Left ventricle myocardium superior (tissue), 1 donor: ENCODE results near the gene COX6B1. TPM values are rescaled to one million over a fixed set of nuclear protein-coding genes. Genes with fewer than 3 reads are reported as not detected.
"Not testable (repeated sequence)": the region's sequence is repeated elsewhere in the genome, so short reads cannot be mapped to it uniquely, and the experiment has no call there.

Source experiments
- ATAC-seq: fragments of 200-7000 bp; cut with Tn5 transposase; one replicate; pipeline ENCODE4 v1.9.1; 2020; ENCODE audit warnings: mild to moderate bottlenecking, moderate library complexity
- DNase-seq: peaks from one replicate; pipeline ENCODE4 v3.0.0-alpha.2; 2020
- intact Hi-C: fragments of 100-400 bp; cut with micrococcal nuclease; formaldehyde crosslinking; loops from one replicate; pipeline ENCODE4 v1.11.0; 2022
- long read RNA-seq: library from polyadenylated mRNA; unstranded; transcript quantifications from one replicate; pipeline ENCODE4 v2.0.0, GENCODE V29; 2021
- total RNA-seq: library from RNA; stranded (reverse); fragmentation: NEBNext Ultra II Directional; extraction: Animal tissue kit (Norgen Biotek cat#: 25700); gene quantifications from one replicate; pipeline ENCODE4 v1.2.1, GENCODE V29; 2021
- donor health status: DM: no; HTN: yes; CAD: no; lungs with severe emphysema.

Gene COX6B1, protein sequence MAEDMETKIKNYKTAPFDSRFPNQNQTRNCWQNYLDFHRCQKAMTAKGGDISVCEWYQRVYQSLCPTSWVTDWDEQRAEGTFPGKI
- 1,553 TPM for total RNA-seq
- long read RNA-seq, transcript COX6B1-201 (4 exons, 667 nt) = major isoform, 582 of 635 reads
- long read RNA-seq, partial matches to known transcripts = 52 of 635 reads
- long read RNA-seq, other reads (novel, unspliced or antisense) = 1 of 635 reads

DNA sequence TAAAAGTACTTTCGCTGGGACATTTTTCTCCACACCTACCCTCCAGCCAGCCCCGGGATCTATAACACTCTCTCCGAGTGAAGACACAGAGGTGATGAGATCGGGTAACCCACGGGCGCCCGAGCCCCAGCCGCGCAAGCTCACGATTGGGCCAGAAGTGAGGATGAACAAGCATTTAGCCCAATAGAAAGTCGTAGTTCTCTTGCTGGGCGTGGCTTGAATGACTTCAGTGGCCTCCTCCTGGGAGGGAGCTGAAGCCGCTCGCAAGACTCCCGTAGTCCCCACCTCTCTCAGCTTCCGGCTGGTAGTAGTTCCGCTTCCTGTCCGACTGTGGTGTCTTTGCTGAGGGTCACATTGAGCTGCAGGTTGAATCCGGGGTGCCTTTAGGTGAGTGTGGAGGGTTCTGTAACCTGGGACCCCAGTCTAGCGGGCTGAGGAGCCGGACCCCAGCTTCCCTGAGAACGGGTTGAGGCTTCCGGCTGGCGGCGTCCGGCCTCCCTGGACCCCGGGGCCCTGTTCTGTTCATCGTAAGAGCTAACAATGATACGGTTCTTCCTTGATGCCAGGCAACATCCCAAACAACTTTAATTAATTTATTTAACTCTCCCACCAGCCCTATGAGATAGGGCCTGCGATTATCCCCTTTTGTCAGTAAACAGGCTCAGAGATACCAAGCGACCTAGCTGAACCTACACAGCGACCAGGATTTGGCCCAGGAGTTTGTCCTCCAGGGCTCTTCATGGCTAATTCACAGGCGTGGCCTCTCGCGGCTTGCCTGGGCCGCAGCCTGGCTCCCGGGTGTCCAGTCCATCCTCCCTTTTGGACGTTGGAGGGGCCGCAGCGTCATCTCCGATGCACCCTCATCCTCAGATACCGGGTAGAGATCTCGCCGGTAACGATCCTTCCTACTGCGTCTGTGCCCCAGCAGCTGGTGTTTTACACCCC lies at the start of gene COX6B1:
Gene COX6B1, plus strand, starts transcription at position 307 of the 945 bp plus-strand sequence. CDS start 2,921 bp downstream, outside the sequence.
- intact Hi-C loops = no loop called here
- DNase-seq (peak; percentile 92), ATAC-seq (peak; percentile 74)

DNA sequence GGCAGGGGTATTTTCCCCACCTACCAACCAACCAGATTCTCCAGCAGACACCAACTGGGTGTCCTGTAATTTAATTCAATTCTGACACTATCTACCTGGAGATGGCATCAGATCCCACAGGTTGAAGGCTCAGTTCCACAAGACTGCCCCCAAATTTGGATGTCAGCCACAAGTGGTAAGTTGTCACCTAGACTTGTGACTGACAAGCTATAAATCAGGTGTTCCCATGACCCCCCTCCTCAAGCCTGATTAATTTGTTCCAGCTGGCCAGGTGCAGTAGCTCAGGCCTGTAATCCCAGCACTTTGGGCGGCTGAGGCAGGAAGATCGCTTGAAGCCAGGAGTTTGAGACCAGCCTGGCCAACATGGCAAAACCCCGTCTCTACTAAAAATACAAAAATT lies 46.2 kb upstream of the COX6B1 start:
- DNase-seq (no peak), ATAC-seq (no peak)
- intact Hi-C loops = no loop called here

DNA sequence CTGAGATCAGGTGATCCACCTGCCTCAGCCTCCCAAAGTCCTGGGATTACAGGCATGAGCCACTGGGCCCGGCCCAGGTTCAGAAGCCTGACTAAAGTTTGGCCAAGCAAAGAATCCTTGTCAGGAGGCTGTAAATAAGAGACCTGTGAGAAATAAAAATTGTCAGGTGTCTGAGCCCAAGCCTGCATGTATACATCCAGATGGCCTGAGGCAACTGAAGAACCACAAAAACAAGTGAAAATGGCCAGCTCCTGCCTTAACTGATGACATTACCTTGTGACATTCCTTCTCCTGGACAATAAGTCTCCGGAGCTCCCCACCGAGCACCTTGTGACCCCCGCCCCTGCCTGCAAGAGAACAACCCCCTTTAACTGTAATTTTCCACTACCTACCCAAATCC lies 43.7 kb upstream of the COX6B1 start:
- intact Hi-C loops, DNase-seq, ATAC-seq: not testable (repeated sequence)

DNA sequence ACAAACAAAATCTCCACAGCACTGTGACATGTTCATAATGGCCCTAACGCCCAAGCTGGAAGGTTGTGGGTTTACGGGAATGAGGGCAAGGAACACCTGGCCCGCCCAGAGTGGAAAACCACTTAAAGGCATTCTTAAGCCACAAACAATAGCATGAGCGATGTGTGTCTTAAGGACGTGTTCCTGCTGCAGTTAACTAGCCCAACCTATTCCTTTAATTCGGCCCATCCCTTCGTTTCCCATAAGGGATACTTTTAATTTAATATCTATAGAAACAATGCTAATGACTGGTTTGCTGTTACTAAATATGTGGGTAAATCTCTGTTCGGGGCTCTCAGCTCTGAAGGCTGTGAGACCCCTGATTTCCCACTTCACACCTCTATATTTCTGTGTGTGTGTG lies 41.0 kb upstream of the COX6B1 start:
- DNase-seq, ATAC-seq: not testable (repeated sequence)

DNA sequence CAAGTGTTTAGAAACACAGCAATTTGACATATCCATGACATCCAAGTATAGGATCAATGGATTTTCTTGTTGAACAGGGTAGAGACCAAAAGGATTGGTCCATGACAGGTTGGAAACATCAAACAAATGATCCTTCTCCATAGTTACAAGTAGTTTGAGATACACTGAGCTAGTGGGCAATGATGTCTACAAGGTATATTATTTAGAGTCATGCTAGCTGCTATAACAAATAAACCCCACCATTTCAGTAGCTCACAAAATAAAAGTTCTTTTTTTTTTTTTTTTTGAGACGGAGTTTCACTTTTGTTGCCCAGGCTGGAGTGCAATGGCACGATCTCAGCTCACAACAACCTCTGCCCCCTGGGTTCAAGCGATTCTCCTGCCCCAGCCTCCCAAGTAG lies 40.5 kb upstream of the COX6B1 start:
- intact Hi-C loops = no loop called here
- DNase-seq (no peak), ATAC-seq (no peak)

More for the DNA sequence above, 41.0 kb upstream of the COX6B1 start:
- intact Hi-C loops = not testable (repeated sequence)

DNA sequence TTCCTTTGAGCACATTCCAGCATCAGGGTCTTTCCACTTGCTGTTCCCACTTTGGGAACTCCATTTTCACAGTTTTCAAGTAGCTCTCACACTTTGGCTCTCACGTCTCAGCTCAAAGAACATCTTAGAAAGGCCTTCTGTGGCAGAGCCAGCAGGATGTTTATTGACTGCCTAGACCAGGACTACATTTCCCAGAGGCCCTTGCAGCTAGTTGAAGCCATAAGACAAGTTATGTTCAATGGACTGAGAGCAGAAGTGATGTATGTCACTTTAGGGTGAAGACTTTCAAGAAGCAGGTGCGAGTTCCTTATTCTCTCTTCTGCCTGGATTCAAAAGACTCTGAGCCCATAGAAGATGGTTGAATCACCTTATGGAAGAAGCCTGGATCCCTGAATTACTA lies 39.9 kb upstream of the COX6B1 start:
- intact Hi-C loops = no loop called here
- DNase-seq (no peak), ATAC-seq (no peak)

DNA sequence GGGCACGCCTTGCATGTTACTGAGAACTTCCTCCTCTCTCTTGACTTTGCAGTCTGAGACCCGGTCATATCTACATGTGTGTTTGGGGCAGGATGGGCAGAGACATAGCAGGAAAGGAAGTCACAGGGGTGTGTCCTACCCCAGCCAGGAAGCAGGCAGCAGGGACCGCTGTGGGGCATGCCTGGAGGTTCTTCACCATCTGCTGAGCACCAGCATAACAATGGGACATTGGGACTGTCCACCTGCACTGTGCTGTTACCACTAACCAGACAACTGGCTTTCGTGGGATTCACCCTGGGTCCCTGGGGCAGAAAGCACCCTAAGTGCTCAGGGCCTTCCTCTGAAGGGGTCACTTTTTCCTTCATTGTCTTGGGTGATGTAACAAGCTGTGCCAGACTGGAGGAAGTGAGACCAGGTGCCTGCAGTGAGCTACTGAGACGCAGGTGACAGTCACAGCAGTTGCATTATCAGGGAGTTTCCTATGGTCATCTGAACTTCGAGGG lies 38.2 kb upstream of the COX6B1 start:
- intact Hi-C loops = no loop called here
- ATAC-seq (no peak), DNase-seq (no peak)

DNA sequence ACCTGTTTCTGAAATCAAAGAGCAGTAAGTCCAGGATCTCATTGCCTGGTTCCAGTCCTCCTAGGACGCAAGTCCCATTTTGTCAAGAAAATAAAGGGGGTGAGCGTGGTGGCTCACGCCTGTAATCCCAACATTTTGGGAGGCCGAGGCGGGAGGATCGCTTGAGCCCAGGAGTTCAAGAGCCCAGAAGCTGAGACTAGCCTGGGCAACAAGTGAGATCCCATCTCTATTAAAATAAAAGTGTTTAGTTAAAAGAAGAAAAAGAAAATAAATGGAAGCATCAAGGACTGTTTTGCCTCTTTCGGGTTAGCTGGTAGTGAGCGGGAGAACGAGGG lies 35.9 kb upstream of the COX6B1 start:
- ATAC-seq = no peak
- intact Hi-C loops = no loop called here
- no peak for DNase-seq

DNA sequence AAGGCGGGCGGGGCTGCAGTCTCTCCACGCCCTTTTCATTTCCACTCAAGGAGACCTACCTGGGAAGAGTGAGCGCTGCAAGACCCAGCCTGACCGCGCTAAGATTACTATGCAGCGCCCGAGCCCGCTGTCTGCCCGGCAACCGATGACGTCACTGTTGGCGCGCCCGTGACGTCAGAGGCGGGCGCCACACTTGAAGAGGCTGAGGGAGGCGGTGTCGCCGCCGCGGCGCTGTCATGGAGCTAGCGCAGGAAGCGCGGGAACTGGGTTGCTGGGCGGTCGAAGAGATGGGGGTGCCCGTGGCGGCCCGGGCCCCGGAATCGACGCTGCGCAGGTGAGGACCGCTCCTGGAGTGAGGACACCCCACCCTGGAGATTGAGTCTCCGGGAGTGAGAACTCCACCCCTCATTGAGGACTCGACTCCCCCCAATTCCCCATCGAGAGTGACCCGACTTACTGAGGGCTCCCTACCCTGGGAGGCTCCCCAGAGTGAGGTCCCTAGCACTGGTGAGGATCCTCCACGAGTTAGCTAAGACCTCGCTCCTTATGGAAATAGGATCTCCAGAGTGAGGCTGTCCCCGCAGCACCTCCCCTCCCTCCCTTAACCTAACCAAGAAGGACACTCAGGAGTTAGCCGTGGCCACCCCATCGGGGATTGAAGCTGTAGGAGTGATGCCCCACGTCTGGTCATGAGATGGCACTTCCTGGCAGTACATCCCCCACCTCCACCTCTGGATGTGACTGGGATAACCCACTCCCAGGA lies 35.4 kb upstream of the COX6B1 start, which contains the start of gene HAUS5:
Gene HAUS5, plus strand, starts transcription at position 177 of the 763 bp plus-strand sequence. Its CDS starts 60 bp downstream, at position 237.
- intact Hi-C loops = no loop called here
- peak; percentile 97 for DNase-seq
- peak; percentile 98 for ATAC-seq

DNA sequence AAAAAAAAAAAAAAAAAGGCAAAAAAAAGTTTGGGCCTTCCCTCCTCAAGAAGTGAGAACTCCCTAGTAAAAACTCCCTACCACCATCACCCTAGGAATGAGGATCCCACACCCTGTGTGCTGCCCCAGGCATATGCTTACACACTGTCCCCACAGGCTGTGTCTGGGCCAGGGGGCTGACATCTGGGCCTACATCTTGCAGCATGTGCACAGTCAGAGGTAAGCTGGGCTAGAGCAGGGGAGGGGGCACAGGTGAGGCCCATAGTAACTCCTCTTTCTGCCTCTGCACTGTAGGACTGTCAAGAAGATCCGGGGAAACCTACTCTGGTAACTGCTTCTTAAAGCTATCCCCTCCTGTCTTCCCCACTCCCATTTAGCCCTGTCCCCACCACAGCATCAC lies 34.5 kb upstream of the COX6B1 start:
- intact Hi-C loops = no loop called here
- DNase-seq = no peak
- ATAC-seq = no peak

DNA sequence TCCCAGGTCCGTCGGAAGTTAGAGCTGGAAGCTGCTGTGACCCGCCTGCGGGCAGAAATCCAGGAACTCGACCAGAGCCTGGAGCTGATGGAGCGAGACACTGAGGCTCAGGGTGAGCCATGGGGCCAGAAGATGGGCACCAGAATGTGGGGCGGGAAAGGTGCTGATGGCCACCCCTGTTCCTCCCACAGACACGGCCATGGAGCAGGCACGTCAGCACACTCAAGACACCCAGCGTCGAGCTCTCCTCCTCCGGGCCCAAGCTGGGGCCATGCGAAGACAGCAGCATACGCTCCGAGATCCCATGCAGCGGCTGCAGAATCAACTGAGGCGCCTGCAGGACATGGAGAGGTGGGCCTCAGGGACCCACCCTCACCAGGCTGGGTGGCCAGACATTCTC lies 33.1 kb upstream of the COX6B1 start:
- DNase-seq = no peak
- intact Hi-C loops = no loop called here

DNA sequence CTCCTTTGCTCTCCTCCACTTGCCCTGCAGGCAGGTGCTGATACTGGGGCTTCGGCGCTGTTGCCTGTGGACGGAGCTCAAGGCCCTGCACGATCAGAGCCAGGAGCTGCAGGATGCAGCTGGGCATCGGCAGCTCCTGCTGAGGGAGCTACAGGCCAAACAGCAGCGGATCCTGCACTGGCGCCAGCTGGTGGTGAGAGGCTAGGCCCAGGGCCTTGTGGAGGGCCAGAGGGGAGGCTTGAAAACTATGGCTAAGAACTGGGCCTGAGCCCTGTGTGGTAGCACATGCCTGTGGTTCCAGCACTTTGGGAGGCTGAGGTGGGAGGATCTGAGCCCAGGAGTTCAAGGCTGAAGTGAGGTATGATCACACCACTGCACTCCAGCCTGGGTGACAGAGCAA lies 29.3 kb upstream of the COX6B1 start:
- intact Hi-C loops = no loop called here
- ATAC-seq (no peak), DNase-seq (no peak)

More for the DNA sequence above, 33.1 kb upstream of the COX6B1 start:
- ATAC-seq = no peak

DNA sequence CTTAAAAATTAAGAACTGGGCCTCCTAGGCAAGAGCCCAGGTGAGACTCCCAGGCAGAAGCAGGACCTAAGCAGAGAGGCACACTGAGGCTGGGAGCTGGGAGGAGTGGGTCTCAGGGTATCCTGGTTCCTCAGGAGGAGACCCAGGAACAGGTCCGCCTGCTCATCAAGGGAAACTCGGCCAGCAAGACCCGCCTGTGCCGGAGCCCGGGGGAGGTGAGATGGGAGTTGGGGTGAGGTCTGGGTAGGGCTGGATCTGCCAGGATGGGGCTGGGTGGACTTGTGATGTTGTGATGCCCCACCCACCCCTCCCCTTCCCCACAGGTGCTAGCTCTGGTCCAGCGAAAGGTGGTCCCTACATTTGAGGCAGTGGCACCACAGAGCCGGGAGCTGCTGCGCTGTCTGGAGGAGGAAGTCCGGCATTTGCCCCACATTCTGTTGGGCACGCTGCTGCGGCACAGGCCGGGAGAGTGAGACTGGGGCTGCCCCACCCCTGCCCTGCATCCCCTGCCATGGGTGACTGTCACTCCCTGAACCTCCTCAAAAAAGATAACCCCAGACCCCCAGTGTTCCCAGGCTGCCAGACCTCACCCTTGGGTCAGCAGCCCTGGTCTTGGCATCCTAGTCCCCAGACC lies 28.7 kb upstream of the COX6B1 start:
- DNase-seq (no peak), ATAC-seq (no peak)
- intact Hi-C loops = no loop called here

DNA sequence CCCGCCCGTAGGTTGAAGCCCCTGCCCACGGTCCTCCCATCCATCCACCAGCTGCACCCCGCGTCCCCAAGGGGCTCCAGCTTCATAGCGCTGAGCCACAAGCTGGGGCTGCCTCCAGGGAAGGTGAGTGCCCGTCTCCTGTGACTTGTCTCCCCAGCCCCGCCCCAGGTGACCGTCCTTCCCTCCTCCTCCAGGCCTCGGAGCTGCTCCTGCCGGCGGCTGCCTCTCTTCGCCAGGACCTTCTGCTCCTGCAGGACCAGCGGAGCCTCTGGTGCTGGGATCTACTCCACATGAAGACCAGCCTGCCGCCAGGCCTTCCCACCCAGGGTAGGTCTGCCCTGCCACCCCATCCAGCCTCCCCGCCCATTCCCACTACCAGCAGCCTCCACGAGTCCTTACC lies 28.1 kb upstream of the COX6B1 start:
- ATAC-seq (no peak), DNase-seq (no peak)
- intact Hi-C loops = no loop called here

DNA sequence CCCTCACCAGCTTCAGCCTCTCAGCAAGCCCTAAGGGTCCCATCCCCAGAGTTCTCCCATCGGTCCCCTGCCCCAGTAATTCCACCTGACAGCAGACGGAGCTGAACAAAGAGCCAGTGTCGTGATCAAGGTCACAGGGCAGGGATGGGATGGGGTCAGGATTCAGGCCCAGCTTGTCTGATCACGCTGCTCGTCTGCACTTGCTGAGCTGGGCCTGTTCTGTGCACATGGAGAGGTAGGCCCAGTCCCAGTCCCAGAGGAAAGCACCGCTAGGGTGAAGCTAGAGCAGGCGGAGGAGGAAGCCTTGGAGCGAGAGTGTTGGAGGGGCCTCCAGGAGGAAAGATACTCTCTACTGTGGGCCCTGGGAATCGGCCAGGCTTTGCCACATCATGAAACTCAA lies 26.4 kb upstream of the COX6B1 start:
- DNase-seq = no peak
- intact Hi-C loops = no loop called here

DNA sequence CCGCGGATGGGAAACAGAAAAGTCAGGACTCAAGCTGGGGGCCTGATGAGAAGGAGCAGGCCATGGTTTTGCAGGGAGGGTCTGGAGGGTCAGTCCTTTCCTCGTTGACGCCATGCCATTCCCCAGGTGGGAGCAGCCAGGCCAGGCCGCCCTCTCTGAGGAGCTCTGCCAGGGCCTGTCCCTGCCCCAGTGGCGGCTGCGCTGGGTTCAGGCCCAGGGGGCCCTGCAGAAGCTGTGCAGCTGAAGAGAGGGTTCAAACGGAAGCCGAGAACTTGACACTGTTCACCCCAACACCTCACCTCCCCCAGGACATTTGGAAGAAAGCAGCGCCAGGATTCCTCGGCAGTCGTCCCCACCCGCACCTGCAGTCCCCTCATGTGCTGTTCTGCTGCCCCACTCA lies 25.4 kb upstream of the COX6B1 start:
- DNase-seq (no peak), ATAC-seq (no peak)
- intact Hi-C loops = no loop called here

More for the DNA sequence above, 26.4 kb upstream of the COX6B1 start:
- no peak for ATAC-seq

DNA sequence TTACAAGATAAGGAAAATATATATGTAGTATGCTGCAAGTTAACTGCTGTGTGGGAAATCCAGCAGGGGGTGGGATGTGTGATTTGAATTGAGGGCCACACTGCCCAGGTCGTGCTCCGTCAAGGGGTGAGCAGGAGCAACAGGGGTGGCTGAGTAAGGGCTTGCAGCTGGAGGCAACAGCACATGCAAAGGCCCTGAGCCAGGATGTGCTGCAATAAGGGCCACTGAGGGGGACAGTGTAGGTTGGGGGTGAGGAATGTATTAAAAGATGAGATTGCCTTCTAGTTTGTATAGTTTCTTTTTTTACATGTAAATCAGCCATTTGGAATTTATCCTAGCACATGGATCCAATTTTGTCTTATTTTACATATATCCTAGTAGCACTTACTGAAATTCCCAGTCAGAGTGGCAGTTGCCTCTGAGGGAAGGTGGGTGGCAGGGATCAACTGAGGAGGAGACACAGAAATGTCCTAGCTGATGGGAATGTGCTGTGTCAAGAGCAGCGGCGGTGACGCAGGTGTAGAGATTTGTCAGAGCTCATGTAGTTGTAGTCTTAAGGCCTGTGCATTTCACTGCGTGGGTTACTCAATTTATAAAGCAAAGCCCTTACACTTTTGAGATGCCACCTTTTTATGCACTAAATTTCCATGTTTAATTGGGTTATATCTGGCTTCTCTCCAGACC lies 24.7 kb upstream of the COX6B1 start:
- ATAC-seq (no peak), DNase-seq (no peak)
- intact Hi-C loops = no loop called here

DNA sequence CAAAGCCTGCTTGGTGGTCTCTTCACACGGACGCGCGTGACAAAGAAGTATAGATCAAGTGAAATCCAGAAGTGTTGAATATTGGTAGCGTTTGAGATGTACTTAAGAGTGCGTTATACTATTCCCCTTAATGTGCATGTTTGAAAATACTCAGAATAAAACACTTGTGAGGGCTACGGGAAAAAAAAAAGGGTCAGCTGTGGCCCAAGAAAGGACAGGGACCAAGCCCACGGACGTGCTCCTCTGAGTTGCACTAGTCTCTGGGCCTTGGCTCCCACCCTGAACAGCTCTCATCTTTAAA lies 19.9 kb upstream of the COX6B1 start:
- intact Hi-C loops = no loop called here
- ATAC-seq (no peak), DNase-seq (no peak)
